WERI-Rb-1 (cell line): Measurements from ENCODE around the gene C17orf100.

Experiments used
- DNase-seq: peaks from one replicate; pipeline ENCODE4 v3.0.0-alpha.2; 2020
- H3K27ac ChIP-seq: fragments of 250-450 bp; sonication (Bioruptor Pico); 2 replicates; pipeline ENCODE4 v1.5.1; 2020; ENCODE audit warnings: mild to moderate bottlenecking, moderate library complexity
- H3K27me3 ChIP-seq: fragments of 250-450 bp; sonication (Bioruptor Pico); 2 replicates; pipeline ENCODE4 v1.5.1; 2021; ENCODE audit warnings: mild to moderate bottlenecking, low read depth, moderate library complexity; ENCODE audit not compliant: insufficient read depth, severe bottlenecking
- H3K36me3 ChIP-seq: fragments of 250-450 bp; sonication (Bioruptor Pico); 2 replicates; pipeline ENCODE4 v1.5.1; 2020; ENCODE audit warnings: mild to moderate bottlenecking, moderate library complexity
- H3K4me3 ChIP-seq: 2 replicates; pipeline ENCODE4 v1.5.1; 2011; ENCODE audit warnings: low read depth, mild to moderate bottlenecking, control low read depth, low read length
- H3K9me3 ChIP-seq: fragments of 250-450 bp; sonication (Bioruptor Pico); 2 replicates; pipeline ENCODE4 v1.5.1; 2021; ENCODE audit warnings: mild to moderate bottlenecking, moderate library complexity; ENCODE audit not compliant: severe bottlenecking
- TF ChIP-seq, protein P1 (sequence below): IDR thresholded peaks from 2 replicates; pipeline ENCODE4 v1.5.1; 2011; ENCODE audit warnings: low read depth, mild to moderate bottlenecking, control low read depth, inconsistent platforms, low read length

C17orf100 gene

DNA sequence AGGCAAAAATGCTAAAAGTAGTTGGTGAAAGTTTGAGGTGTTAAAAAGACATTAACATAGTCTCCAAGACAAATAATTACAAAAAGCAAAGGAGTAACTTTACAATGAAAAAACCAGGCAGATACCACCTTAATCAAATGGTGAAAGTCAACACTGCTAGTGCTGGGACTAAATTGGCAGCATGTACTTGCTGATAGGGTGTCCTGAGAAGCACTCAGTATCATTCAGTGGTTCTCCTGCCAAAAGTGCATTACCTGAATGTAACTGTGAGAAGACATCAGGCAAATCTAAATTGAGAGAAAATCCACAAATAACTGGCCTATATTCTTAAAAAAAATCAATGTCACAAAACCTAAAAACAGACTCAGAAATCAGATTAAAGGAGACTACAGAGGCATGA is 19.0 kb upstream of the C17orf100 start:
- TF ChIP-seq, protein P1, sequence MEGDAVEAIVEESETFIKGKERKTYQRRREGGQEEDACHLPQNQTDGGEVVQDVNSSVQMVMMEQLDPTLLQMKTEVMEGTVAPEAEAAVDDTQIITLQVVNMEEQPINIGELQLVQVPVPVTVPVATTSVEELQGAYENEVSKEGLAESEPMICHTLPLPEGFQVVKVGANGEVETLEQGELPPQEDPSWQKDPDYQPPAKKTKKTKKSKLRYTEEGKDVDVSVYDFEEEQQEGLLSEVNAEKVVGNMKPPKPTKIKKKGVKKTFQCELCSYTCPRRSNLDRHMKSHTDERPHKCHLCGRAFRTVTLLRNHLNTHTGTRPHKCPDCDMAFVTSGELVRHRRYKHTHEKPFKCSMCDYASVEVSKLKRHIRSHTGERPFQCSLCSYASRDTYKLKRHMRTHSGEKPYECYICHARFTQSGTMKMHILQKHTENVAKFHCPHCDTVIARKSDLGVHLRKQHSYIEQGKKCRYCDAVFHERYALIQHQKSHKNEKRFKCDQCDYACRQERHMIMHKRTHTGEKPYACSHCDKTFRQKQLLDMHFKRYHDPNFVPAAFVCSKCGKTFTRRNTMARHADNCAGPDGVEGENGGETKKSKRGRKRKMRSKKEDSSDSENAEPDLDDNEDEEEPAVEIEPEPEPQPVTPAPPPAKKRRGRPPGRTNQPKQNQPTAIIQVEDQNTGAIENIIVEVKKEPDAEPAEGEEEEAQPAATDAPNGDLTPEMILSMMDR, result no peak
- H3K27me3 ChIP-seq, result no peaks in the 10 kb centered on the region
- H3K4me3 ChIP-seq, result no peak overlapping the region
- H3K27ac ChIP-seq, result no peak overlapping the region
- DNase-seq, result no peak
- H3K36me3 ChIP-seq, result peaks cover 66% of the 10 kb centered on the region
- H3K9me3 ChIP-seq, result no peaks in the 10 kb centered on the region

DNA sequence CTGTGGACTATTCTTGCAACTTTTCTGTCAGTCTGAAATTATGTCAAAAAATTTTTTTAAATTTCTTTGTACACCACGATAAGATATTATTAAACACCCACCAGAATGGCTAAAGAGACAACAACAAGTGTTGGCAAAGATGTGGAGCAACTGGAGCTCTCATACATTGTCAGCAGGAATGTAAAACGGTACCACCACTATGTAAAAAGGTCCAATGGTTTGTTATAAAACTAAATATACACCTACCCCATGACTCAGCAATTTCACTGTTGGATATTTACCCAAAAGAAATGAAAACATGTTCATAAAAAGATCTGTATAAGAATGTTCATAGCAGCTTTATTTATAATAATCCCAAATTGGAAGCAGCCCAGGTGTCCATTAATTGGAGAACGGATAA is 18.3 kb upstream of the C17orf100 start:
- TF ChIP-seq, protein P1, result no peak
- H3K36me3 ChIP-seq, result peaks cover 59% of the 10 kb centered on the region
- no peak overlapping the region for H3K27ac ChIP-seq
- H3K4me3 ChIP-seq, result no peak overlapping the region
- DNase-seq, result no peak
- H3K27me3 ChIP-seq, result no peaks in the 10 kb centered on the region
- no peaks in the 10 kb centered on the region for H3K9me3 ChIP-seq

DNA sequence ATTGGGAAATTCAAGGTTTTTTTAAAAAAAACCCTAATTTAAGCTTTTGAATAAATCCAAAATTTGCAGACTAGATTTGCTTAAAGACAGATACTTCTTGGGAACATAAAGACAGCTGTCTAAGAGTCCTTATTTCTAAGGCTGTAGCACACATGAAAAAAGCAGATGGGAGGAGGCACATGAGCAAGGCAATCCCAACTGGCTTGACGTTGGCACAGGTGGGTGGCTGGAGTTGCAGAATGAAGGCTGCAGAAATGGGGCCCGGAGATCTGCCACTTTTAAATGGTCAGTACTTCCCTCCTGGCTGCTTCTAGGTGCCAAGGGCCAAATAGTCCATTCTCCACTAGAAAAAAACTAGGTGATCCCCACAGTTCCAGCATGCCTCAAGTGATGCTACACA is 15.5 kb upstream of the C17orf100 start:
- H3K27ac ChIP-seq, result no peak overlapping the region
- H3K36me3 ChIP-seq, result peaks cover 48% of the 10 kb centered on the region
- peaks cover 2% of the 10 kb centered on the region for H3K9me3 ChIP-seq
- TF ChIP-seq, protein P1, result no peak
- no peak for DNase-seq
- H3K4me3 ChIP-seq, result no peak overlapping the region
- no peaks in the 10 kb centered on the region for H3K27me3 ChIP-seq

DNA sequence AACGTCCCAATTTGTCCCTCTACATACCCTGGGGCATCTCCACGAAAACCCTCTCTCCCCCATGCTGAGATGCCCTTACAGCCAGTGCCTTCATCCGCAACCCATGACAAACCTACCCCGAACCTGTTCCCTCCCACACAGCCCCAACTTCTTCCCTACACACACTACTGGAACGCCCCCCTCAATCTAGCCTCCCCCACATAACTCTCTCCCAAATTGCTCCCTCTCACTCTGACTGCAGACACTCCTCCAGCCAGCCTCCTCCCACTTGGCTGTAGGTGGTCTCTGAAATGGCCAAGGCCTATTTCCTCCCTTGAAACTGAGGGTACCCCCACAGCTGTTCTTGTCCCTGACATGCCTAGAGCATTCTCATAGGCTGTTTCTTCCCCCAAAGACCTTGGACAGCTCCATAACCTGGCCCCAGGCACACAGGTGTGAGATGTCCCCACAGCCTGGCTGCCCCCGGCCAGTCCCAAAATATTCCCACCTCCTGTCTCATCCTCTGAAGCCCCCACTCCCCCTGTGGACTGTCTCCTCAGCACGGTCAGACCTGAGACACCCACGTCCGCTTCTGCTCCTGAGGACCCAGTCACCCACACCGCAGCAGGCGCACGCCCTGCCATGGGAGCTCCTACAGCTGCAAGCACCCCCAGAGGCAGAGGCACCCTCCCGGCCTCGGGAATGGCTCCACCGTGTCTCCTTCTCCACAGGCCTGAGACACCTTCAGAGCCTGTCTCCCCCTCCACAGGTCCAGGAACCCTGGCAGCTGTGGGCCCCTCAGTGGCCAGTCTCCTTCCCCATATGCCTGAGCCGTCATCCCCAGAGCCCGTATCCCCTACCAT is 14.7 kb upstream of the C17orf100 start:
- no peak overlapping the region for H3K27ac ChIP-seq
- no peak overlapping the region for H3K4me3 ChIP-seq
- TF ChIP-seq, protein P1, result no peak
- no peak for DNase-seq
- peaks cover 46% of the 10 kb centered on the region for H3K36me3 ChIP-seq
- H3K9me3 ChIP-seq, result peaks cover 2% of the 10 kb centered on the region
- H3K27me3 ChIP-seq, result no peaks in the 10 kb centered on the region

DNA sequence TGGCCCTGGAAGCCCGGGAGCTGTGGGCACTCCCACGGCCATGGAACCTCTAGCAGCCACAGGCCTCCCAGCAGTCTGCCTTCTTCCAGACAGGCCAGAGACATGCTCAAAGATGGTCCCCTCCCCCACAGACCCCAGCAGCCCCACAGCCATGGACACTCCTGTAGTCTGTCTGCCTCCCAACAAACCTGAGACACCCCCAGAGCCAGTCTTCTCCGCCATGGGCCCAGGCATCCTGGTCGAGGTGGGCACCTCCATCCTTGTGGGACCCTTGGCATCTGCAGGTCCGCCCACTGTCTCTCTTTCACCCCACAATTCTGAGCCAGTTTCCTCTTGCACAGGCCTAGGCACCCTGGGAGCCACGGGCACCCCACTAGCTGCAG is 14.1 kb upstream of the C17orf100 start:
- no peak overlapping the region for H3K27ac ChIP-seq
- no peak for DNase-seq
- H3K36me3 ChIP-seq, result peaks cover 43% of the 10 kb centered on the region
- no peaks in the 10 kb centered on the region for H3K27me3 ChIP-seq
- TF ChIP-seq, protein P1, result no peak
- H3K4me3 ChIP-seq, result no peak overlapping the region
- peaks cover 2% of the 10 kb centered on the region for H3K9me3 ChIP-seq
